Neuronal stem cell (in vitro differentiated cells): Measurements from ENCODE around the gene PLA2G4E.
A peak's percentile ranks its signal among the peaks of the same experiment; 100 is the strongest.

Experiments
- DNase-seq: peaks from one replicate; pipeline ENCODE4 v3.0.0-alpha.2; 2013; ENCODE audit warnings: low spot score
- H2AFZ ChIP-seq: one replicate; pipeline ENCODE4 v1.6.1; 2013; ENCODE audit warnings: mild to moderate bottlenecking, low read length, inconsistent platforms
- H2AK5ac ChIP-seq: 2 replicates; pipeline ENCODE4 v1.6.1; 2013; ENCODE audit warnings: low read depth, mild to moderate bottlenecking, inconsistent platforms, low read length, moderate library complexity, mixed read lengths
- H2BK120ac ChIP-seq: 2 replicates; pipeline ENCODE4 v1.6.1; 2013; ENCODE audit warnings: low read depth, mild to moderate bottlenecking, inconsistent platforms, low read length, moderate library complexity, mixed read lengths
- H2BK12ac ChIP-seq: one replicate; pipeline ENCODE4 v1.6.1; 2013; ENCODE audit warnings: low read length, inconsistent platforms
- H2BK15ac ChIP-seq: 2 replicates; pipeline ENCODE4 v1.6.1; 2013; ENCODE audit warnings: mild to moderate bottlenecking, low read length, inconsistent platforms, mixed read lengths
- H2BK5ac ChIP-seq: one replicate; pipeline ENCODE4 v1.6.1; 2013; ENCODE audit warnings: inconsistent platforms, mild to moderate bottlenecking, low read length, moderate library complexity
- H3K14ac ChIP-seq: one replicate; pipeline ENCODE4 v1.6.1; 2013; ENCODE audit warnings: low read length, inconsistent platforms
- H3K18ac ChIP-seq: 2 replicates; pipeline ENCODE4 v1.6.1; 2013; ENCODE audit warnings: low read length, inconsistent platforms
- H3K23ac ChIP-seq: 2 replicates; pipeline ENCODE4 v1.6.1; 2013; ENCODE audit warnings: low read depth, mild to moderate bottlenecking, mixed read lengths, low read length, inconsistent platforms; ENCODE audit not compliant: poor library complexity
- H3K27ac ChIP-seq: replicated peaks from 3 replicates; pipeline ENCODE4 v1.5.1; 2013; ENCODE audit warnings: low read length, inconsistent platforms
- H3K27me3 ChIP-seq, 3 experiments: 2 replicates each; pipeline ENCODE4 v1.6.1; 2013; ENCODE audit warnings: low read length in 3 of 3, mild to moderate bottlenecking in 2 of 3, inconsistent platforms in 1 of 3, low read depth in 1 of 3, mixed read lengths in 1 of 3, moderate library complexity in 1 of 3; ENCODE audit not compliant: control insufficient read depth in 3 of 3, insufficient read depth in 3 of 3
- H3K36me3 ChIP-seq, 2 donors: replicated peaks in 1 of 2; 2 replicates each; pipeline ENCODE4 v1.6.1; 2013; ENCODE audit warnings: low read length in 2 of 2; ENCODE audit not compliant: control insufficient read depth in 2 of 2, insufficient read depth in 2 of 2
- H3K4ac ChIP-seq: 2 replicates; pipeline ENCODE4 v1.6.1; 2013; ENCODE audit warnings: inconsistent platforms, mild to moderate bottlenecking, low read length, moderate library complexity
- H3K4me1 ChIP-seq, 2 donors: 1 replicate in 1 of 2; 2 replicates in 1 of 2; pipeline ENCODE4 v1.6.1; 2013; ENCODE audit warnings: low read length in 2 of 2, low read depth in 1 of 2; ENCODE audit not compliant: control insufficient read depth in 2 of 2, insufficient read depth in 1 of 2
- H3K4me2 ChIP-seq: one replicate; pipeline ENCODE4 v1.6.1; 2013; ENCODE audit warnings: mild to moderate bottlenecking, low read length, inconsistent platforms; ENCODE audit not compliant: insufficient read depth, poor library complexity, severe bottlenecking
- H3K4me3 ChIP-seq, 2 donors: 2 replicates each; pipeline ENCODE4 v1.5.1; 2013; ENCODE audit warnings: low read length in 2 of 2, mild to moderate bottlenecking in 2 of 2, inconsistent platforms in 1 of 2, moderate library complexity in 1 of 2
- H3K79me1 ChIP-seq: one replicate; pipeline ENCODE4 v1.6.1; 2013; ENCODE audit warnings: low read depth, mild to moderate bottlenecking, inconsistent platforms, low read length, moderate library complexity
- H3K9ac ChIP-seq: one replicate; pipeline ENCODE4 v1.6.1; 2013; ENCODE audit warnings: mild to moderate bottlenecking, low read depth, low read length, inconsistent platforms; ENCODE audit not compliant: poor library complexity
- H3K9me3 ChIP-seq, 2 donors: replicated peaks in 1 of 2; 2 replicates each; pipeline versions ENCODE3 to v1.6.1; 2013; ENCODE audit warnings: low read length in 2 of 2, mild to moderate bottlenecking in 2 of 2, inconsistent platforms in 1 of 2, low read depth in 1 of 2, mixed read lengths in 1 of 2, moderate library complexity in 1 of 2; ENCODE audit not compliant: control insufficient read depth in 2 of 2, insufficient read depth in 1 of 2
- H4K8ac ChIP-seq: one replicate; pipeline ENCODE4 v1.6.1; 2013; ENCODE audit warnings: low read depth, mild to moderate bottlenecking, inconsistent platforms, low read length, moderate library complexity
- H4K91ac ChIP-seq: one replicate; pipeline ENCODE4 v1.6.1; 2013; ENCODE audit warnings: low read length, low read depth, mild to moderate bottlenecking, inconsistent platforms; ENCODE audit not compliant: poor library complexity
- WGBS, 2 donors: extraction: QIAGEN DNeasy Blood & Tissue Kit; methylation state at CpG; one replicate each; pipeline ENCODE4 v1.1.7; 2013; ENCODE audit warnings: missing lambda C conversion rate in 2 of 2, mixed read lengths in 1 of 2; ENCODE audit not compliant: insufficient read length in 2 of 2, insufficient replicate concordance in 1 of 2; ENCODE audit errors: extremely low coverage in 2 of 2; 5-methylcytosine and 5-hydroxymethylcytosine counted together

PLA2G4E gene

DNA sequence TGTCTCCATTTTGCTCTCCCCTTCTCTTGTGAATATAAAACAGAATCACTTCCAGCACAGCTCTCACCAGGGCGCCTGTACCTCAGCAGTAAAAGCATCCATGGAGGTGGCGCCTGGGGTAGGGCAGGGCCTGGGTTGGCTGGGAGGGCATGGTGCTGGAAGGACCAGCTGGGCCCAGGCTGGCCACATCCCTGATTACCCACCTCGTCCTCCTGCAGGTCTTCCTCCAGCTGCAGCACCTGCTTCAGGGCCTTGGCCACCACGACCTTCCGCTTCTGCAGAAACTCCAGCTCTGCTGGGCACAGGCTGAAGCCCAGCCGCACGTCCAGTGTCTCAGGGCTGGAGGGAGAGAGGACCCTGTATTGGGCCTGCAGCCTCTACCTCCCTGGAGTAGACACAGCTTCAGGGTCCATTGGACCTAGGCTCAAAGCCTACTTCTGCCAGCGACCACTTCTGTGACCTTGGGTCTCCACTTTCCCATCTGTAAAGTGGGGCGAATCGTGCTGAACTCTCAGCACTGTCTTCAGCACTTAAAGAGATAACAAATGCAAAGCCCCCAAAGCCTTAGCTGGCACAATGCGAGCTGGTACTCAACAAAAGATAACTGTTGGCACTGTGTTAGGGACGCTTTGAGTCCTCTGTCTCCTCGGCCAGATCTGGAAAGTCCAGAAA, 23.8 kb downstream of the PLA2G4E start:
- no CpG with 5 or more reads among the region's 13 CpGs for WGBS, 2 donors
- no peaks in the 10 kb centered on the region for H3K4me1 ChIP-seq

GRCh38 chr15:41996376-41996775, 24.5 kb downstream of the PLA2G4E start:
- no peak overlapping the region for H2AFZ ChIP-seq
- H3K27ac ChIP-seq: no peak overlapping the region
- H3K14ac ChIP-seq: no peak overlapping the region
- H3K23ac ChIP-seq: no peak overlapping the region
- H2BK15ac ChIP-seq: no peak overlapping the region
- H3K18ac ChIP-seq: peak overlapping the region; percentile 31
- H3K4me3 ChIP-seq: no peak overlapping the region
- no peaks in the 10 kb centered on the region for H3K4me1 ChIP-seq
- no peak overlapping the region for H2BK120ac ChIP-seq
- H3K9me3 ChIP-seq: no peaks in the 10 kb centered on the region
- H2BK12ac ChIP-seq: no peak overlapping the region
- peak overlapping the region; percentile 32 for H3K9ac ChIP-seq
- no peak for DNase-seq
- H3K27me3 ChIP-seq: peaks cover 0 to 32% (median 0%) of the 10 kb centered on the region in 3 experiments
- no peaks in the 10 kb centered on the region for H3K79me1 ChIP-seq
- H4K8ac ChIP-seq: no peak overlapping the region
- no peaks in the 10 kb centered on the region for H3K36me3 ChIP-seq
- no CpG with 5 or more reads among the region's 10 CpGs for WGBS, 2 donors
- H4K91ac ChIP-seq: no peak overlapping the region
- no peak overlapping the region for H3K4ac ChIP-seq
- no peak overlapping the region for H3K4me2 ChIP-seq
- H2BK5ac ChIP-seq: no peak overlapping the region
- H2AK5ac ChIP-seq: no peak overlapping the region

More for the DNA sequence above, 23.8 kb downstream of the PLA2G4E start:
- H3K23ac ChIP-seq: peak overlapping the region; percentile 58
- H3K14ac ChIP-seq: peak overlapping the region; percentile 77
- no peak overlapping the region for H2AFZ ChIP-seq
- H3K9me3 ChIP-seq: no peaks in the 10 kb centered on the region
- H4K91ac ChIP-seq: no peak overlapping the region
- H3K4ac ChIP-seq: no peak overlapping the region
- no peak overlapping the region for H2AK5ac ChIP-seq
- H2BK5ac ChIP-seq: no peak overlapping the region
- DNase-seq: no peak
- no peak overlapping the region for H2BK15ac ChIP-seq
- peaks cover 0 to 27% (median 0%) of the 10 kb centered on the region in 3 experiments for H3K27me3 ChIP-seq
- H3K4me3 ChIP-seq: no peak overlapping the region
- no peak overlapping the region for H3K18ac ChIP-seq
- no peak overlapping the region for H2BK12ac ChIP-seq
- H2BK120ac ChIP-seq: no peak overlapping the region
- no peak overlapping the region for H3K27ac ChIP-seq
- H3K36me3 ChIP-seq: no peaks in the 10 kb centered on the region
- H4K8ac ChIP-seq: no peak overlapping the region
- H3K79me1 ChIP-seq: no peaks in the 10 kb centered on the region
- H3K9ac ChIP-seq: no peak overlapping the region
- no peak overlapping the region for H3K4me2 ChIP-seq

- Histone ChIP-seq H3K4ac (no peak overlapping the region), H2BK5ac (no peak overlapping the region), H4K8ac (no peak overlapping the region), H3K27ac (no peak overlapping the region), H3K9ac (no peak overlapping the region), H3K4me1 (peaks cover 0 to 2% of the 10 kb centered on the region in 2 donors), H3K36me3 (no peaks in the 10 kb centered on the region), H2AFZ (no peak overlapping the region), H3K23ac (no peak overlapping the region), H3K4me3 (no peak overlapping the region), H3K9me3 (no peaks in the 10 kb centered on the region), H3K4me2 (no peak overlapping the region), H2BK12ac (no peak overlapping the region), H3K27me3 (peaks cover 0 to 36% (median 0%) of the 10 kb centered on the region in 3 experiments), H4K91ac (no peak overlapping the region), H3K79me1 (no peaks in the 10 kb centered on the region), H2AK5ac (peak overlapping the region; percentile 1), H3K14ac (no peak overlapping the region), H2BK120ac (no peak overlapping the region), H2BK15ac (no peak overlapping the region), H3K18ac (peak overlapping the region; percentile 41)
- no peak for DNase-seq
- no CpG with 5 or more reads among the region's 7 CpGs for WGBS, 2 donors
Measured at GRCh38 chr15:41995476-41995855, 25.4 kb downstream of the PLA2G4E start.

- no peak overlapping the region for H3K4me2 ChIP-seq
- no peak overlapping the region for H2BK120ac ChIP-seq
- H4K8ac ChIP-seq: no peak overlapping the region
- H3K14ac ChIP-seq: no peak overlapping the region
- H3K4ac ChIP-seq: no peak overlapping the region
- H3K9ac ChIP-seq: no peak overlapping the region
- peak overlapping the region; percentile 1 for H2AK5ac ChIP-seq
- no peak overlapping the region for H3K23ac ChIP-seq
- no peak overlapping the region for H4K91ac ChIP-seq
- no peak overlapping the region for H2AFZ ChIP-seq
- DNase-seq: no peak
- H3K4me1 ChIP-seq: peaks cover under 1 to 7% of the 10 kb centered on the region in 2 donors
- peaks cover 0 to 38% (median 0%) of the 10 kb centered on the region in 3 experiments for H3K27me3 ChIP-seq
- H3K79me1 ChIP-seq: no peaks in the 10 kb centered on the region
- no peaks in the 10 kb centered on the region for H3K9me3 ChIP-seq
- WGBS, 2 donors: no CpG with 5 or more reads among the region's 10 CpGs
- no peaks in the 10 kb centered on the region for H3K36me3 ChIP-seq
- no peak overlapping the region for H2BK15ac ChIP-seq
- H2BK5ac ChIP-seq: no peak overlapping the region
- H3K18ac ChIP-seq: no peak overlapping the region
- no peak overlapping the region for H3K4me3 ChIP-seq
- H3K27ac ChIP-seq: no peak overlapping the region
- H2BK12ac ChIP-seq: no peak overlapping the region
Measured at GRCh38 chr15:41994772-41995475, 25.9 kb downstream of the PLA2G4E start.
